HG03565 (cell line): ENCODE results near the gene DCLK2.

Source experiments
- ATAC-seq: cut with Tn5 transposase; IDR thresholded peaks from one replicate; pipeline ENCODE4 v1.9.1; 2021; ENCODE audit warnings: mild to moderate bottlenecking, moderate library complexity; ENCODE audit not compliant: unreplicated experiment

Gene DCLK2

DNA sequence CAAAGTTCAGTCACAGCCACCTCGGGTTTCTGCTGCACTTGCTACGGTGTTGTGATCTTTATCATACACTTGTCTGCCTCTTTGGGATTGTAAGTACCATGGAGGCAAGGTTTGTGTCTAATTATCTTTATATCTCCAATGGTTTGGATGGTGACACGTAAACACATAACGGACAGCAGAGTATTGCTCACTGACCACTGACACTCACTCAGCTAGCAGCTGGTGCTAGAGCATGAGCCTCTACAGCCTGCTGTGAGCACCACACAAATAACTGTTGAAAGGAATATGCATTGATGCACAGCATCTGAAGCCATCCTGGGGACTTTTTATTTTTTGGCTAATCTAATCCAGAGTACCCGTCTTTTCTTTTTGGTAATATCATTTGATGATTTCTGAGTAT, 156.0 kb downstream of the DCLK2 start:
- ATAC-seq: no peak

GRCh38 chr4:150235317-150235716, 157.1 kb downstream of the DCLK2 start:
- ATAC-seq: no peak

DNA sequence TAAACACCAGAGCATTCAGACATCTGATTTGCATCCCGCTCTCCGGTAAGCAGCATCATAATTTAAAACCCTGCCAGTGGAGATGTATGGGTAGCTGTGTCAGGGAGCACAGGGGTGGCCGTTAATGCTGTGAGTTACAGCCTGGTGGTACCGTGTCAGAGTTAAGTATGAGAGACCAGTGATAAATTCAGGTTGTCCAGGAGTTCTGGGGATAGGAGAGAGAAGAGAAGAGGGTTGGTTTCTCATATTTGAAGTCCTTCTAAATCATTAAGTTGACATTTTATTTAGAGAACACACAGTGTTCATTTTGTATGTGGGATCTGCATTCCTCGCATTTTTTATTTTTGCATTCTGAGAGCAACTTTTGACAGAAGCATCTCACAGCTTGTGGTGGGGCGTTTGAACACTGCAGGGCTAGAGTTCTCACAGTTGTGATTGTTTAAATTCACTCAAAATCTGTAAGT, 157.6 kb downstream of the DCLK2 start:
- no peak for ATAC-seq

GRCh38 chr4:150236626-150237025, 158.4 kb downstream of the DCLK2 start:
- ATAC-seq: no peak

GRCh38 chr4:150237110-150237872, 159.0 kb downstream of the DCLK2 start:
- no peak for ATAC-seq

- no peak for ATAC-seq
Measured at GRCh38 chr4:150238591-150238990, 160.3 kb downstream of the DCLK2 start.

DNA sequence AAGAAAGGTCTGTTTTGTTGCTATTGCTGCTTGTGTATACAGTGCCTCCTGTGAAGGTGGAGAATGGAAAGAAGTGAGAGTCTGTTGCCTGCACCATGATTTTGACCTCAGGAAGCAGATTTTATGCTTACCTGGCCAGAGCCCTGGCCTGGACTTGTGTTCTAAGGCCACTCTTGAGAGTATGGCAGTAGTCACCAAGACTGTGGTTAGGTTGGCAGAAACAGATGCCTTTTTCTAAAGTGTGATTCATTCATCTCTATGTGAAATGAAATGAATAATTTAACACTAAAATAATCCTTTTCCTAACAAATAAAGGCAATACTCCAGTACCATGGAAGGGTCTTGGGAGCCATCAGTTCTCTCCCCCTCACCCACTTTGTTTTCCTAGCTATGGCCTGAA, 161.8 kb downstream of the DCLK2 start:
- ATAC-seq: no peak

GRCh38 chr4:150242820-150243458, 164.7 kb downstream of the DCLK2 start:
- no peak for ATAC-seq

GRCh38 chr4:150243932-150244331, 165.7 kb downstream of the DCLK2 start:
- ATAC-seq: no peak

DNA sequence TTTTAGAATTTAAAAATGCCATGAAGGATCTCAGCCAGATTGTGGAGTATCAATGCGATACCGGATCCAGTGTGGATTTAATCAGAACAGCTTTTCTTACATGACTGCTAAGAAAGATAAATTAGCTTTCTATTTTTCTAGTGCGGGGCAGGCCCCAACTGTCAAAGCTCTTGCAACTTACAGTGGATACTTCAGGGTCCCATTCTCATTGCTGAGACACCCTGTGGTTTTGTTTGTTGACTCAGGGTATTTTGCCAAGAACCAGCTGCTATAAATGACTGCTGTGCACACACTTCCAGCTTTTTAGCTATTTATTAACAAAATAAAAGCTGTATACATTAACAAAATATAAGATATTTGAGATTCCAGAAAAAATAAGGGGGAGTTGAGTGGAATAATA, 166.4 kb downstream of the DCLK2 start:
- no peak for ATAC-seq

DNA sequence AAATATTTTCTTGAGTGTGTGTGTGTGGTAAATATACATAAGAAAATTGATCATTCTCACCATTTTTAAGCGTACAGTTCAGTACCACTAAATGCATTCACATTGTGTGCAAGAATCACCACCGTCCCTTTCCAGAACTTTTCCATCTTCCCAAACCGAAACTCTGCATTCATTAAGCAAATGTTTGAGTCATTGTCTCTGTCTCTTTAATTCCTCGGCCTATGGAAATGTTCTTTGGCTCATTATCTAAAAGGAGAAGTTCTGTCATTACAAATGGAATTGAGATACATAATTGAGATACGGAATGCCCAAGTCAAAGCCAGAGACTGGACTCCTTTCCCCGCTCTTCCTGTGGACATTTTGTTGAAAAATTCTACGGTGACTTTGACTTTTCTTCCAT, 168.9 kb downstream of the DCLK2 start:
- no peak for ATAC-seq

- no peak for ATAC-seq
Measured at GRCh38 chr4:150248181-150248580, 169.9 kb downstream of the DCLK2 start.

GRCh38 chr4:150250293-150250997, 172.2 kb downstream of the DCLK2 start:
- no peak for ATAC-seq

GRCh38 chr4:150250998-150251651, 172.9 kb downstream of the DCLK2 start:
- no peak for ATAC-seq

DNA sequence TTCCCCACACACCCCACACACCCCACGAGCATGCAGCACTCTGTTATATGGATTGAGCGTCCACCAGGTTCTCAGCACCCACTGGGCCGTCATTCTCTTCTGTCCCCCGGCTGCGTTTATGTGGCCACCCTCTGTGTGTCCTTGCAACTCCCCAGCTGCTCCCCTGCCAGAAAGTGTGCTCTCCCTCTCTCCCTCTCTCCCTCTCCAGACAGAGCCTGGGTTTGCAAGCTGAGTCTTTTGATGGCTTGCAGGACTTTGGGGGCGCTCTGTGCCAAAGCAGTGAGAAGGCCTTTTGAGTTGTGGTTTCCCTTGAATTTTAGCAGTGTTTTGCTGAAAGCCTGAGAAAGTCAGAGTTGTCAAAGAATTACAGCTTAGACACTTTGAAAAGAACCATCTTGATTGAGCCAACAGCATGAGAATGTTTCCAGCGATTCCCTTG, 173.5 kb downstream of the DCLK2 start:
- no peak for ATAC-seq

DNA sequence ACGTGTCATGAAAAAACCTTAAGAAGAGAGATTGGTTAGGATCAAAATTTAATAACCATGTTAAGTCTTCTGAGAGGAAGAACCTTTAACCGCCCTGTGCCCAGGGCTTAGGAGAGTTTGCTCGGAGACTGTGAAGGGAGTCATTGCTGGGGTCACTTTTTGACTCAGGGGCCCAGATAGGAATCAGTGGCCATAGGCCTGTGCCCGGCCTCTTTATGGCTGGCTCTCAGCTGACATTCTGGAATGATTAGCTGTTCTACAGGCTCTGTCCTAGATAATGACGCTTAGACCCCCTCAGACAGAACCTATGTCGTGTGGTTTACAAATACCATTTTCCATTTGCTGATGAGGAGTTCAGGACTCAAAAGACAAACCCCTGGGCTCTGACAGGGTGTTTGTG, 174.1 kb downstream of the DCLK2 start:
- no peak for ATAC-seq

GRCh38 chr4:150252741-150253140, 174.5 kb downstream of the DCLK2 start:
- no peak for ATAC-seq

DNA sequence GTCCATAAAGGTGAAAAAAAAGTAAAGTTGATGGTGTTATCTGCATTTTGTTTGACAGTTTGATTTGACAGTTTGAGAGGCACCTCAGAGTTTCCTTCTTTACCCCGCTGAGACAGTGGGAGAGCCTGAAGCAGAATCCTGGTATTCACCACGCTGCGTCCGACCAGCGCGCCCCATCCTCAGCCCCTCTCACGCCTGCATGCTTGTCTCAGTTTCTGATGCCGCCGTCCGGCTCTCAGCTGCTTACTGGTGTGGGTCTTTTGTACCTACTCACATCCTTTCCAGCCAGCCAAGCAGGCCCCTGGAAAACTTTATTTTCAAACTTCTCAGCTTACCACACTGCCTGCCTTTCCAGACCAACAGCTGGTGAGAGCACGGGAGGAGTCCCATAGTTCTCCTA, 175.2 kb downstream of the DCLK2 start:
- ATAC-seq: no peak

DNA sequence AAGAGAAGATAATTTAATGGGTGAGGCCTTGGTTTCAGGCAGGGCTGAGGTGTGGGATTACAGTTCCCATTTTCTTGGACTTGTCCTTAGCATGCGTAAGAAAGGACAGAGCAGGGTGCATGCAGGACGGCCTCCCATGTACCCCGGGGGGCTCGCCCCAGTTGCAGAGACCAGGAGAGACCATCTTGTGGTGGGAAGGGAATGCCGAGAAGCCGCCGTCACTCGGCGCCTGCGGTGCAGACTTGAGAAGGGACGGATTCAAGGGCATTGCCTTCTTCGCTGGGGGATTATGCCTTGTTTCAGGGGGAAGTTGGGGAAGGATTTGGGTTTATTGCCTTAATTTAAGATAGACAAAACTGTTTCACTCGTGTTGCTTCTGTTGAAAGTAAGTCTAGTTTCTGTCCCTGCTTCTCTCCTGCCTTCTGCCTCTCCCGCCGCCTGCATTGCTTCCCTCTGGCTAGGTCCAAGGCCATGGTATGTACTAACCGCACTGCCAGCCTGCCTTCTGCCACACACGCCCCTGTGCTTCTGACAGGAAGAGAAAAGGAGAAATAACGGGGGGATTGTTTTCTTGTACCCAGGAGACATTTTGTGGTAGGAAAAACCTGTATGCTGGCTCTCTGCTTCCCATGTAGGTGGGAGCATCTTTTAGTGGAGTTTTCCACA, 175.9 kb downstream of the DCLK2 start:
- ATAC-seq: no peak

- no peak for ATAC-seq
Measured at GRCh38 chr4:150255610-150256224, 177.5 kb downstream of the DCLK2 start.
